Activated naive CD4-positive, alpha-beta T cell treated with Interleukin-2 at 50 U/mL for 16 hours (primary cell): ENCODE measurements around the gene NBPF11.
"Not testable (repeated sequence)": the region's sequence is repeated elsewhere in the genome, so short reads cannot be mapped to it uniquely, and the experiment has no call there.

ENCODE experiments used
- DNase-seq: peaks from one replicate; pipeline ENCODE4 v3.0.0-alpha.2; 2020

Gene NBPF11

GRCh38 chr1:148151911-148152656 lies at the start of gene NBPF11:
NBPF11 (minus strand) TSS chr1:148152281; CDS start chr1:148127003, 25,278 bp downstream.
- peak; percentile 87 for DNase-seq

- not testable (repeated sequence) for DNase-seq
These were observed 45.3 kb upstream of the NBPF11 start for GRCh38 chr1:148197396-148197795.

- not testable (repeated sequence) for DNase-seq
These were observed 44.9 kb upstream of the NBPF11 start for GRCh38 chr1:148196949-148197348.

GRCh38 chr1:148195115-148195514 lies 43.0 kb upstream of the NBPF11 start:
- not testable (repeated sequence) for DNase-seq

GRCh38 chr1:148188768-148189167 lies 36.7 kb upstream of the NBPF11 start:
- not testable (repeated sequence) for DNase-seq

- DNase-seq = not testable (repeated sequence)
These were observed 26.6 kb upstream of the NBPF11 start for GRCh38 chr1:148178682-148179081.

GRCh38 chr1:148175414-148175813 lies 23.3 kb upstream of the NBPF11 start:
- DNase-seq = not testable (repeated sequence)

- not testable (repeated sequence) for DNase-seq
These were observed 19.9 kb upstream of the NBPF11 start for GRCh38 chr1:148171995-148172394.

- DNase-seq = no peak
These were observed 14.7 kb upstream of the NBPF11 start for GRCh38 chr1:148166558-148167492.

- DNase-seq = no peak
These were observed 10.3 kb upstream of the NBPF11 start for GRCh38 chr1:148162363-148162762.

- DNase-seq = no peak
These were observed 9.2 kb upstream of the NBPF11 start for GRCh38 chr1:148161053-148161901.

GRCh38 chr1:148160343-148161052 lies 8.4 kb upstream of the NBPF11 start:
- DNase-seq = no peak

GRCh38 chr1:148160048-148160342 lies 7.9 kb upstream of the NBPF11 start:
- no peak for DNase-seq

- DNase-seq = no peak
These were observed 6.4 kb upstream of the NBPF11 start for GRCh38 chr1:148158341-148159003.

- not testable (repeated sequence) for DNase-seq
These were observed 5.7 kb upstream of the NBPF11 start for GRCh38 chr1:148157803-148158202.

GRCh38 chr1:148155494-148156275 lies 3.6 kb upstream of the NBPF11 start:
- DNase-seq = not testable (repeated sequence)

- not testable (repeated sequence) for DNase-seq
These were observed 714 bp upstream of the NBPF11 start for GRCh38 chr1:148152795-148153194.

- DNase-seq = peak; percentile 22
These were observed 686 bp downstream of the NBPF11 start for GRCh38 chr1:148151371-148151819.

GRCh38 chr1:148150945-148151344 lies 1.1 kb downstream of the NBPF11 start:
- not testable (repeated sequence) for DNase-seq

GRCh38 chr1:148150014-148150413 lies 2.1 kb downstream of the NBPF11 start:
- DNase-seq = not testable (repeated sequence)
